HepG2 (cell line): ENCODE data around the gene INO80. TPM values are rescaled to one million over a fixed set of nuclear protein-coding genes. Genes with fewer than 3 reads are reported as not detected.

Experiments used
- ATAC-seq: fragments of 200-7000 bp; cut with Tn5 transposase; 3 replicates; pipeline ENCODE4 v1.9.1; 2020; ENCODE audit warnings: mild to moderate bottlenecking, moderate library complexity
- BruUV-seq: library from RNA; stranded (reverse); fragments of 400-500 nt; replicated peaks from 2 replicates; lab custom pipeline; 2021; lab: Mats Ljungman, UMichigan
- CTCF ChIA-PET: fragments of 300-600 bp; formaldehyde crosslinking; extraction: SDS; loops from one replicate; lab custom pipeline; 2021; ENCODE audit warnings: low total read pairs, inconsistent platforms, low intra/inter-chr PET ratio; lab: Yijun Ruan, JAX
- POLR2A ChIA-PET: fragments of 350-600 bp; sonication (Branson Sonifier 250); formaldehyde crosslinking; loops from one replicate; lab custom pipeline; 2020; ENCODE audit warnings: antibody characterized with exemption, inconsistent platforms; lab: Yijun Ruan, JAX
- DNase-seq: peaks from one replicate; pipeline ENCODE4 v3.0.0-alpha.2; 2015; ENCODE audit warnings: low spot score
- FAIRE-seq: peaks from 3 replicates; lab custom pipeline; 2011; peaks lifted over from hg19 to GRCh38; lab: Jason Lieb, UNC
- H2AFZ ChIP-seq: one replicate; pipeline ENCODE4 v1.6.1; 2011; ENCODE audit warnings: low read length, inconsistent platforms
- H3K27ac ChIP-seq: fragments of 300-600 bp; 3 replicates; pipeline ENCODE4 v1.8.0; 2011; ENCODE audit warnings: mixed run types, mild to moderate bottlenecking, mixed read lengths, low read length, inconsistent platforms; ENCODE audit not compliant: insufficient read depth; ENCODE audit errors: extremely low read length
- H3K27me3 ChIP-seq, 2 experiments: fragments of 200-600 bp in 1 of 2; 2 replicates in 1 of 2; 3 replicates in 1 of 2; pipeline versions ENCODE4 v1.6.0 to v1.8.0; 2011; ENCODE audit warnings: low read length in 2 of 2, mild to moderate bottlenecking in 2 of 2, moderate library complexity in 2 of 2, inconsistent platforms in 1 of 2; ENCODE audit not compliant: insufficient read depth in 2 of 2, control insufficient read depth in 1 of 2
- H3K36me3 ChIP-seq, 2 experiments: fragments of 200-600 bp in 1 of 2; replicated peaks in 1 of 2; 2 replicates in 1 of 2; 3 replicates in 1 of 2; pipeline versions ENCODE4 v1.5.1 to v1.8.0; 2011; ENCODE audit warnings: low read length in 2 of 2, inconsistent platforms in 1 of 2; ENCODE audit not compliant: insufficient read depth in 2 of 2, control insufficient read depth in 1 of 2
- H3K4me1 ChIP-seq: 2 replicates; pipeline ENCODE4 v1.5.1; 2012; ENCODE audit warnings: low read length, inconsistent platforms; ENCODE audit not compliant: insufficient read depth
- H3K4me2 ChIP-seq: 2 replicates; pipeline ENCODE4 v1.6.0; 2011; ENCODE audit warnings: low read depth, low read length, inconsistent platforms
- H3K4me3 ChIP-seq, 3 experiments: fragments of 200-600 bp in 1 of 3; sonication (generic), shearing (Covaris generic) in 1 of 3; replicated peaks in 1 of 3; 2 replicates each; pipeline ENCODE4 v1.5.1; 2011 to 2016; ENCODE audit warnings: low read length in 3 of 3, inconsistent platforms in 2 of 3, low read depth in 2 of 3, mild to moderate bottlenecking in 2 of 3, control low read depth in 1 of 3, mixed read lengths in 1 of 3; ENCODE audit not compliant: insufficient read depth in 1 of 3
- H3K79me2 ChIP-seq: one replicate; pipeline ENCODE4 v1.6.1; 2011; ENCODE audit warnings: low read length, inconsistent platforms; ENCODE audit not compliant: insufficient read depth
- H3K9ac ChIP-seq: 2 replicates; pipeline ENCODE4 v1.6.0; 2011; ENCODE audit warnings: mild to moderate bottlenecking, low read depth, low read length, inconsistent platforms; ENCODE audit not compliant: insufficient read depth
- H3K9me3 ChIP-seq: 2 replicates; pipeline ENCODE4 v1.5.1; 2012; ENCODE audit warnings: mild to moderate bottlenecking, low read length
- H4K20me1 ChIP-seq: 2 replicates; pipeline ENCODE4 v1.6.0; 2011; ENCODE audit warnings: inconsistent platforms, mild to moderate bottlenecking, low read length, moderate library complexity; ENCODE audit not compliant: insufficient read depth
- FOXK2 ChIP-seq: fragments of 450-650 bp; IDR thresholded peaks from 2 replicates; pipeline ENCODE4 v1.6.1; 2016
- KAT7 ChIP-seq: IDR thresholded peaks from 2 replicates; pipeline ENCODE4 v1.6.1; 2018; ENCODE audit warnings: borderline replicate concordance, missing compliant biosample characterization
- PRMT3 ChIP-seq: sonication (generic); formaldehyde crosslinking; IDR thresholded peaks from 2 replicates; pipeline ENCODE4 v1.8.1; 2022; ENCODE audit warnings: low read depth, mild to moderate bottlenecking, moderate library complexity, missing genetic modification reagents, borderline replicate concordance
- SOX13 ChIP-seq, 3 experiments: fragments of 450-650 bp in 1 of 3; sonication (generic) in 1 of 3; formaldehyde crosslinking in 1 of 3; IDR thresholded peaks in 2 of 3; conservative IDR thresholded peaks in 1 of 3; 2 replicates each; pipeline versions ENCODE4 v1.5.0 to v1.6.1; 2016 to 2020; ENCODE audit warnings: antibody characterized with exemption in 1 of 3, mild to moderate bottlenecking in 1 of 3, missing compliant biosample characterization in 1 of 3, missing genetic modification reagents in 1 of 3, moderate library complexity in 1 of 3
- SOX5 ChIP-seq: IDR thresholded peaks from 2 replicates; pipeline ENCODE4 v1.6.1; 2016; ENCODE audit warnings: borderline replicate concordance
- SP140L ChIP-seq: sonication (generic); formaldehyde crosslinking; IDR thresholded peaks from 2 replicates; pipeline ENCODE4 v1.4.0; 2020; ENCODE audit warnings: missing genetic modification reagents, borderline replicate concordance
- ZNF260 ChIP-seq: sonication (generic); formaldehyde crosslinking; IDR thresholded peaks from 2 replicates; pipeline ENCODE4 v1.4.0; 2020; ENCODE audit warnings: missing genetic modification reagents, low read depth, mild to moderate bottlenecking, borderline replicate concordance
- ZNF383 ChIP-seq: sonication (generic); formaldehyde crosslinking; IDR thresholded peaks from 2 replicates; pipeline ENCODE4 v1.4.0; 2020; ENCODE audit warnings: missing genetic modification reagents, mild to moderate bottlenecking, borderline replicate concordance
- ZNF430 ChIP-seq: sonication (generic); formaldehyde crosslinking; IDR thresholded peaks from 2 replicates; pipeline ENCODE4 v1.9.0; 2021; ENCODE audit warnings: mild to moderate bottlenecking, missing genetic modification reagents
- ZNF558 ChIP-seq: sonication (generic); formaldehyde crosslinking; IDR thresholded peaks from 2 replicates; pipeline ENCODE4 v1.9.0; 2022; ENCODE audit warnings: mild to moderate bottlenecking, missing genetic modification reagents, borderline replicate concordance
- ZNF773 ChIP-seq: sonication (generic); formaldehyde crosslinking; IDR thresholded peaks from 2 replicates; pipeline ENCODE4 v1.4.0; 2020; ENCODE audit warnings: missing genetic modification reagents, borderline replicate concordance
- WGBS: methylation state at CpG from one replicate; pipeline ENCODE4 v1.1.6; 2017; ENCODE audit warnings: low lambda C conversion rate; 5-methylcytosine and 5-hydroxymethylcytosine counted together
- in situ Hi-C: cut with HindIII; loops from 2 replicates; pipeline ENCODE4 v1.10.0; 2017; ENCODE audit warnings: low pct_unique_long_range_greater_than_20kb; ENCODE audit not compliant: extremely low pct_ligation_motif_present
- intact Hi-C: fragments of 100-400 bp; cut with micrococcal nuclease; formaldehyde crosslinking; loops from one replicate; pipeline ENCODE4 v1.10.0; 2022; ENCODE audit not compliant: unreplicated experiment
- polyA plus RNA-seq, 8 experiments: library from polyadenylated mRNA; depleted of rRNA in 3 of 8; stranded (reverse) in 7 of 8; unstranded in 1 of 8; fragments of >200 nt; fragmentation: Illumina TruSeq in 4 of 8; extraction: Trizol in 4 of 8; gene quantifications; 2 replicates each; pipeline versions ENCODE4 v1.2.1 to v1.2.3, GENCODE V29; 2011 to 2016; ENCODE audit warnings: low read depth in 4 of 8, missing spikeins in 1 of 8, mixed read lengths in 1 of 8; ENCODE audit not compliant: insufficient read depth in 1 of 8
- total RNA-seq, 5 experiments: library from RNA; depleted of rRNA; stranded (reverse); fragments of >200 nt; fragmentation: Illumina TruSeq; extraction: Trizol; gene quantifications; 2 replicates each; pipeline ENCODE4 v1.2.3, GENCODE V29; 2016; ENCODE audit warnings: low read depth in 1 of 5
- TF ChIP-seq, protein P1 (sequence below): sonication (generic); formaldehyde crosslinking; IDR thresholded peaks from 2 replicates; pipeline ENCODE4 v1.5.1; 2020; ENCODE audit warnings: mild to moderate bottlenecking, missing genetic modification reagents, moderate library complexity
- TF ChIP-seq, protein P2 (sequence below): sonication (generic); formaldehyde crosslinking; IDR thresholded peaks from 2 replicates; pipeline ENCODE4 v1.4.0; 2020; ENCODE audit warnings: mild to moderate bottlenecking, missing genetic modification reagents
- TF ChIP-seq, protein P3 (sequence below): sonication (generic); formaldehyde crosslinking; IDR thresholded peaks from 2 replicates; pipeline ENCODE4 v1.4.0; 2020; ENCODE audit warnings: missing genetic modification reagents
- TF ChIP-seq, protein P4 (sequence below): sonication (generic); formaldehyde crosslinking; IDR thresholded peaks from 2 replicates; pipeline ENCODE4 v1.5.1; 2020; ENCODE audit warnings: missing genetic modification reagents, mild to moderate bottlenecking, borderline replicate concordance

The INO80 gene
- total and polyA plus RNA-seq, 2 of the 13 experiments (the other 11 are each of a cell fraction or from before 2014, with no cell fraction given), result 3.6 to 14.8 TPM

DNA sequence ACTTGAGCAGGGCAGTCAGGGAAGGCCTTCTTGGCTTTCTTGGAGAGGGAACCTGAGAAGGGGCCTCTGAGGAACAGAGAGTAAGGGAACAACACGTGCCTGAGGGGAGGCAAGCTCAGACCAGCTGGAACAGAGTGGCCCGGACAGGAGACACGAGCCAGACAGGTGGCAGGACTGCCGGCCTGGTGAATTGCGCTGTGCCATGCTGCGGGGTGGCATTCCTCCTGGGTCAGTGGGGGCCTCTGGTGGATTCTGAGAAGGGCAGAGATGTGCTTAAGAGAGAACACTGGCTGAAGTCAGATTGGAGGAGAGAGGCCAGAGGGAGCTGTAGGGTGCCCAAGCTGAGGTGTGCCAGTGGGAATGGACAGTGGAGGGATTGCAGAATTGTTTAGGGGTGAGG is 157.9 kb downstream of the INO80 start:
- TF ChIP-seq, protein P1, sequence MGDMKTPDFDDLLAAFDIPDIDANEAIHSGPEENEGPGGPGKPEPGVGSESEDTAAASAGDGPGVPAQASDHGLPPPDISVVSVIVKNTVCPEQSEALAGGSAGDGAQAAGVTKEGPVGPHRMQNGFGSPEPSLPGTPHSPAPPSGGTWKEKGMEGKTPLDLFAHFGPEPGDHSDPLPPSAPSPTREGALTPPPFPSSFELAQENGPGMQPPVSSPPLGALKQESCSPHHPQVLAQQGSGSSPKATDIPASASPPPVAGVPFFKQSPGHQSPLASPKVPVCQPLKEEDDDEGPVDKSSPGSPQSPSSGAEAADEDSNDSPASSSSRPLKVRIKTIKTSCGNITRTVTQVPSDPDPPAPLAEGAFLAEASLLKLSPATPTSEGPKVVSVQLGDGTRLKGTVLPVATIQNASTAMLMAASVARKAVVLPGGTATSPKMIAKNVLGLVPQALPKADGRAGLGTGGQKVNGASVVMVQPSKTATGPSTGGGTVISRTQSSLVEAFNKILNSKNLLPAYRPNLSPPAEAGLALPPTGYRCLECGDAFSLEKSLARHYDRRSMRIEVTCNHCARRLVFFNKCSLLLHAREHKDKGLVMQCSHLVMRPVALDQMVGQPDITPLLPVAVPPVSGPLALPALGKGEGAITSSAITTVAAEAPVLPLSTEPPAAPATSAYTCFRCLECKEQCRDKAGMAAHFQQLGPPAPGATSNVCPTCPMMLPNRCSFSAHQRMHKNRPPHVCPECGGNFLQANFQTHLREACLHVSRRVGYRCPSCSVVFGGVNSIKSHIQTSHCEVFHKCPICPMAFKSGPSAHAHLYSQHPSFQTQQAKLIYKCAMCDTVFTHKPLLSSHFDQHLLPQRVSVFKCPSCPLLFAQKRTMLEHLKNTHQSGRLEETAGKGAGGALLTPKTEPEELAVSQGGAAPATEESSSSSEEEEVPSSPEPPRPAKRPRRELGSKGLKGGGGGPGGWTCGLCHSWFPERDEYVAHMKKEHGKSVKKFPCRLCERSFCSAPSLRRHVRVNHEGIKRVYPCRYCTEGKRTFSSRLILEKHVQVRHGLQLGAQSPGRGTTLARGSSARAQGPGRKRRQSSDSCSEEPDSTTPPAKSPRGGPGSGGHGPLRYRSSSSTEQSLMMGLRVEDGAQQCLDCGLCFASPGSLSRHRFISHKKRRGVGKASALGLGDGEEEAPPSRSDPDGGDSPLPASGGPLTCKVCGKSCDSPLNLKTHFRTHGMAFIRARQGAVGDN (CRISPR knock-in tag), result no peak
- TF ChIP-seq PRMT3 (no peak), KAT7 (CRISPR knock-in tag) (no peak), ZNF773 (no peak), SOX5 (no peak), ZNF383 (CRISPR knock-in tag) (no peak), ZNF558 (no peak), SP140L (CRISPR knock-in tag) (no peak), ZNF430 (CRISPR knock-in tag) (no peak), FOXK2 (no peak), ZNF260 (CRISPR knock-in tag) (no peak), SOX13 (IDR thresholded peaks at IDR 0.05) (no peak), SOX13 (CRISPR knock-in tag; conservative IDR thresholded peaks at IDR 0.05 in 1 of 2, IDR thresholded peaks at IDR 0.05 in 1 of 2) (no peak)
- TF ChIP-seq, protein P2, sequence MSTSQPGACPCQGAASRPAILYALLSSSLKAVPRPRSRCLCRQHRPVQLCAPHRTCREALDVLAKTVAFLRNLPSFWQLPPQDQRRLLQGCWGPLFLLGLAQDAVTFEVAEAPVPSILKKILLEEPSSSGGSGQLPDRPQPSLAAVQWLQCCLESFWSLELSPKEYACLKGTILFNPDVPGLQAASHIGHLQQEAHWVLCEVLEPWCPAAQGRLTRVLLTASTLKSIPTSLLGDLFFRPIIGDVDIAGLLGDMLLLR, result no peak
- TF ChIP-seq, protein P3, sequence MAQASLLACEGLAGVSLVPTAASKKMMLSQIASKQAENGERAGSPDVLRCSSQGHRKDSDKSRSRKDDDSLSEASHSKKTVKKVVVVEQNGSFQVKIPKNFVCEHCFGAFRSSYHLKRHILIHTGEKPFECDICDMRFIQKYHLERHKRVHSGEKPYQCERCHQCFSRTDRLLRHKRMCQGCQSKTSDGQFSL, result no peak
- TF ChIP-seq, protein P4, sequence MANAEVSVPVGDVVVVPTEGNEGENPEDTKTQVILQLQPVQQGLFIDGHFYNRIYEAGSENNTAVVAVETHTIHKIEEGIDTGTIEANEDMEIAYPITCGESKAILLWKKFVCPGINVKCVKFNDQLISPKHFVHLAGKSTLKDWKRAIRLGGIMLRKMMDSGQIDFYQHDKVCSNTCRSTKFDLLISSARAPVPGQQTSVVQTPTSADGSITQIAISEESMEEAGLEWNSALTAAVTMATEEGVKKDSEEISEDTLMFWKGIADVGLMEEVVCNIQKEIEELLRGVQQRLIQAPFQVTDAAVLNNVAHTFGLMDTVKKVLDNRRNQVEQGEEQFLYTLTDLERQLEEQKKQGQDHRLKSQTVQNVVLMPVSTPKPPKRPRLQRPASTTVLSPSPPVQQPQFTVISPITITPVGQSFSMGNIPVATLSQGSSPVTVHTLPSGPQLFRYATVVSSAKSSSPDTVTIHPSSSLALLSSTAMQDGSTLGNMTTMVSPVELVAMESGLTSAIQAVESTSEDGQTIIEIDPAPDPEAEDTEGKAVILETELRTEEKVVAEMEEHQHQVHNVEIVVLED, result no peak
- TF ChIP-seq, all 625 proteins: peak for 0
- H3K4me2 ChIP-seq, result no peak overlapping the region
- CTCF ChIA-PET, result no interaction called here
- no peak for DNase-seq
- no peak overlapping the region for H3K9ac ChIP-seq
- peaks cover 11 to 53% of the 10 kb centered on the region in 2 experiments for H3K27me3 ChIP-seq
- no TSS peak for BruUV-seq
- no peaks in the 10 kb centered on the region for H3K9me3 ChIP-seq
- no peaks in the 10 kb centered on the region for H3K36me3 ChIP-seq
- no peak overlapping the region for H3K4me3 ChIP-seq
- H4K20me1 ChIP-seq, result no peaks in the 10 kb centered on the region
- H3K27ac ChIP-seq, result no peak overlapping the region
- H3K79me2 ChIP-seq, result no peaks in the 10 kb centered on the region
- POLR2A ChIA-PET, result no interaction called here
- 67% methylated on average over 6 of the region's 6 CpGs for WGBS
- no peak for FAIRE-seq
- no peak for ATAC-seq
- H2AFZ ChIP-seq, result no peak overlapping the region
- intact Hi-C loops, result no loop called here
- 0 out of 2 replicates have a peak, but pooled peaks cover under 1% of the 10 kb centered on the region for H3K4me1 ChIP-seq
- in situ Hi-C loops, result no loop called here
